ENCODE results near the gene POLR3E.
"Not testable (repeated sequence)": the region's sequence is repeated elsewhere in the genome, so short reads cannot be mapped to it uniquely, and the experiment has no call there.

The POLR3E gene

GRCh38 chr16:22368200-22368826 lies 71.1 kb downstream of the POLR3E start:
- DNase-seq, result not testable (repeated sequence)

GRCh38 chr16:22369221-22369811 lies 72.1 kb downstream of the POLR3E start:
- DNase-seq, result no peak

GRCh38 chr16:22370038-22370820 lies 73.0 kb downstream of the POLR3E start:
- DNase-seq, result no peak

GRCh38 chr16:22372882-22373661 lies 75.9 kb downstream of the POLR3E start:
- DNase-seq, result no peak

- DNase-seq, result peak; percentile 58
These were observed 76.6 kb downstream of the POLR3E start for GRCh38 chr16:22373662-22374310.

- DNase-seq, result peak; percentile 99
These were observed 77.3 kb downstream of the POLR3E start, which contains the start of gene CDR2 for GRCh38 chr16:22374311-22375116. TSS of gene CDR2 (minus strand) at chr16:22374619. CDS start at chr16:22374309, 310 bp downstream.

- DNase-seq, result no peak
These were observed 78.1 kb downstream of the POLR3E start for GRCh38 chr16:22375117-22375962.

- DNase-seq, result no peak
These were observed 78.9 kb downstream of the POLR3E start for GRCh38 chr16:22375963-22376640.

- DNase-seq, result no peak
These were observed 82.4 kb downstream of the POLR3E start for GRCh38 chr16:22379656-22380055.

- DNase-seq, result no peak
These were observed 83.3 kb downstream of the POLR3E start for GRCh38 chr16:22380529-22380928.

- DNase-seq, result no peak
These were observed 84.2 kb downstream of the POLR3E start for GRCh38 chr16:22381392-22381791.

- DNase-seq, result no peak
These were observed 86.6 kb downstream of the POLR3E start for GRCh38 chr16:22383827-22384226.

Data from right forelimb (tissue), 1 donor.